MM.1S (cell line): ENCODE results near the gene KCTD7.
"Not testable (repeated sequence)": the region's sequence is repeated elsewhere in the genome, so short reads cannot be mapped to it uniquely, and the experiment has no call there.

Experiments used
- DNase-seq: peaks from one replicate; pipeline ENCODE4 v3.0.0-alpha.2; 2015
- H2AFZ ChIP-seq: fragments of 300-600 bp; sonication (generic); 2 replicates; pipeline ENCODE4 v1.6.0; 2016; ENCODE audit warnings: antibody characterized with exemption, low read length
- H3F3A ChIP-seq: fragments of 300-600 bp; sonication (generic); 2 replicates; pipeline ENCODE4 v1.6.1; 2016; ENCODE audit warnings: mild to moderate bottlenecking, antibody characterized with exemption, low read length, moderate library complexity, mixed read lengths; ENCODE audit not compliant: insufficient read depth
- H3K27ac ChIP-seq: fragments of 300-600 bp; sonication (generic); 2 replicates; pipeline ENCODE4 v1.5.1; 2016; ENCODE audit warnings: mild to moderate bottlenecking, low read length
- H3K27me3 ChIP-seq: fragments of 300-600 bp; sonication (generic); replicated peaks from 2 replicates; pipeline ENCODE4 v1.6.0; 2016; ENCODE audit warnings: low read length; ENCODE audit not compliant: insufficient read depth
- H3K36me3 ChIP-seq: fragments of 300-600 bp; sonication (generic); replicated peaks from 2 replicates; pipeline ENCODE4 v1.6.1; 2016; ENCODE audit warnings: mild to moderate bottlenecking, low read length, mixed read lengths; ENCODE audit not compliant: insufficient read depth
- H3K4me1 ChIP-seq: fragments of 300-600 bp; sonication (generic); 2 replicates; pipeline ENCODE4 v1.6.1; 2016; ENCODE audit warnings: low read length, mixed read lengths
- H3K4me2 ChIP-seq: fragments of 300-600 bp; sonication (generic); 2 replicates; pipeline ENCODE4 v1.6.0; 2016; ENCODE audit warnings: low read depth, low read length
- H3K4me3 ChIP-seq: fragments of 300-600 bp; sonication (generic); 2 replicates; pipeline ENCODE4 v1.5.1; 2016; ENCODE audit warnings: low read length, mixed read lengths
- H3K79me2 ChIP-seq: fragments of 300-600 bp; sonication (generic); 2 replicates; pipeline ENCODE4 v1.6.1; 2016; ENCODE audit warnings: mixed run types, low read length, mixed read lengths
- H3K9ac ChIP-seq: fragments of 300-600 bp; sonication (generic); 2 replicates; pipeline ENCODE4 v1.6.1; 2016; ENCODE audit warnings: low read length, mixed read lengths
- H3K9me2 ChIP-seq: fragments of 300-600 bp; sonication (generic); replicated peaks from 2 replicates; pipeline ENCODE4 v1.6.1; 2016; ENCODE audit warnings: mild to moderate bottlenecking, low read length, mixed read lengths; ENCODE audit not compliant: insufficient read depth
- H3K9me3 ChIP-seq: fragments of 300-600 bp; sonication (generic); replicated peaks from 2 replicates; pipeline ENCODE4 v1.6.1; 2016; ENCODE audit warnings: mild to moderate bottlenecking, low read length, mixed read lengths; ENCODE audit not compliant: insufficient read depth
- H4K20me1 ChIP-seq: fragments of 300-600 bp; sonication (generic); 2 replicates; pipeline ENCODE4 v1.6.1; 2016; ENCODE audit warnings: mild to moderate bottlenecking, low read length, moderate library complexity, mixed read lengths; ENCODE audit not compliant: insufficient read depth
- CTCF ChIP-seq: fragments of 300-600 bp; sonication (generic); IDR thresholded peaks from 2 replicates; pipeline ENCODE4 v1.5.1; 2016; ENCODE audit warnings: antibody characterized with exemption, low read length, mixed read lengths
- EZH2 ChIP-seq: fragments of 300-600 bp; sonication (generic); optimal IDR thresholded peaks from 2 replicates; pipeline ENCODE3; 2017; ENCODE audit warnings: low read depth, mild to moderate bottlenecking, antibody characterized with exemption, low read length, mixed read lengths
- EZH2phosphoT487 ChIP-seq: fragments of 300-600 bp; sonication (generic); IDR thresholded peaks from 2 replicates; pipeline ENCODE4 v1.6.1; 2018; ENCODE audit warnings: antibody characterized with exemption, low read length

The KCTD7 gene

GRCh38 chr7:66615699-66616098, 13.0 kb upstream of the KCTD7 start:
- Histone ChIP-seq H3K9me2 (no peaks in the 10 kb centered on the region), H2AFZ (no peak overlapping the region), H3K79me2 (no peaks in the 10 kb centered on the region), H3K36me3 (no peaks in the 10 kb centered on the region), H4K20me1 (no peaks in the 10 kb centered on the region), H3K4me3 (no peak overlapping the region), H3K4me1 (no peaks in the 10 kb centered on the region), H3K9me3 (no peaks in the 10 kb centered on the region), H3F3A (no peaks in the 10 kb centered on the region), H3K27me3 (no peaks in the 10 kb centered on the region), H3K4me2 (no peak overlapping the region), H3K9ac (no peak overlapping the region), H3K27ac (no peak overlapping the region)
- DNase-seq = no peak
- TF ChIP-seq EZH2phosphoT487 (no peak), CTCF (no peak), EZH2 (no peak)

DNA sequence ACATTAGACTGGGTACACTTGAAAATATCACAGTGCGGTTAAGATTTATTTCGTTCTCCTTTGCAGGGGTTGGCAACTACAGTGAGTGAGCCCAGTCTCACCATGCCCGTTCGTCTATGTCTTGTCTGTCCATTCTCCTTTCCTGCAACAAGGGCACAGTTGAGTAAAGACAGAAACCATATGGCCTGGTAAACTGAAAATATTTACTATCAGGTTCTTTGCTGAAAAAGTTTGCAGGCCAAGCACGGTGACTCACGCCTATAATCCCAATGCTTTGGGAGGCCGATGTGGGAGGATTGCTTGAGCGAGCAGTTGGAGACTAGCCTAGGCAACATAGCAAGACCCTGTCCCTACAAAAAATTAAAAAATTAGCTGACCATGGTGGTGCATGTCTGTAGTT, 11.4 kb upstream of the KCTD7 start:
- no peaks in the 10 kb centered on the region for H3F3A ChIP-seq
- H3K27me3 ChIP-seq = no peaks in the 10 kb centered on the region

DNA sequence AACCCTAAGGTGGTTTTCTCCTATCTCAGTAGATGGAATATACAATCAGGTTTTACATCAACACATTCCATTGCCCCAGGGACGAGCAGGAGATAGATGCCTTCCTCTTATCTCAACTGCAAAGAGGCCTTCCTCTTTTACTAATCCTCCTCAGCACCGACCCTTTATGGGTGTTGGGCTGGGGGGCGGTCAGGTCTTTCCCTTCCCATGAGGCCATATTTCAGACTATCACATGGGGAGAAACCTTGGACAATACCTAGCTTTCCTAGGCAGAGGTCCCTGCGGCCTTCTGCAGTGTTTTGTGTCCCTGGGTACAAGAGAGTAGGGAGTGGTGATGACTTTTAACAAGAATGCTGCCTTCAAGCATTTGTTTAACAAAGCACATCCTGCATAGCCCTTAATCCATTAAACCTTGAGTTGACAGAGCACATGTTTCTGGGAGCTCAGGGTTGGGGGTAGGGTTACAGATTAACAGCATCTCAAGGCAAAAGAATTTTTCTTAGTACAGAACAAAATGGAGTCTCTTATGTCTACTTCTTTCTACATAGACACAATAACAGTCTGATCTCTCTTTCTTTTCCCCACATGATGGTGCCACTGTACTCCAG, 9.2 kb upstream of the KCTD7 start:
- H3K9me2 ChIP-seq, H2AFZ ChIP-seq, H3K4me3 ChIP-seq, DNase-seq, H3F3A ChIP-seq, H3K36me3 ChIP-seq, H3K9ac ChIP-seq, H3K4me1 ChIP-seq, H3K27me3 ChIP-seq, H3K27ac ChIP-seq, H4K20me1 ChIP-seq, H3K79me2 ChIP-seq, H3K9me3 ChIP-seq, H3K4me2 ChIP-seq: not testable (repeated sequence)

More for the DNA sequence above, 11.4 kb upstream of the KCTD7 start:
- H3K4me3 ChIP-seq = no peak overlapping the region
- no peaks in the 10 kb centered on the region for H3K79me2 ChIP-seq
- no peaks in the 10 kb centered on the region for H3K9me2 ChIP-seq
- H3K4me1 ChIP-seq = no peaks in the 10 kb centered on the region
- no peak overlapping the region for H3K4me2 ChIP-seq
- TF ChIP-seq CTCF = no peak
- no peak overlapping the region for H2AFZ ChIP-seq
- no peaks in the 10 kb centered on the region for H3K36me3 ChIP-seq
- H4K20me1 ChIP-seq = no peaks in the 10 kb centered on the region
- no peak for DNase-seq
- no peaks in the 10 kb centered on the region for H3K9me3 ChIP-seq
- H3K27ac ChIP-seq = no peak overlapping the region
- no peak overlapping the region for H3K9ac ChIP-seq

DNA sequence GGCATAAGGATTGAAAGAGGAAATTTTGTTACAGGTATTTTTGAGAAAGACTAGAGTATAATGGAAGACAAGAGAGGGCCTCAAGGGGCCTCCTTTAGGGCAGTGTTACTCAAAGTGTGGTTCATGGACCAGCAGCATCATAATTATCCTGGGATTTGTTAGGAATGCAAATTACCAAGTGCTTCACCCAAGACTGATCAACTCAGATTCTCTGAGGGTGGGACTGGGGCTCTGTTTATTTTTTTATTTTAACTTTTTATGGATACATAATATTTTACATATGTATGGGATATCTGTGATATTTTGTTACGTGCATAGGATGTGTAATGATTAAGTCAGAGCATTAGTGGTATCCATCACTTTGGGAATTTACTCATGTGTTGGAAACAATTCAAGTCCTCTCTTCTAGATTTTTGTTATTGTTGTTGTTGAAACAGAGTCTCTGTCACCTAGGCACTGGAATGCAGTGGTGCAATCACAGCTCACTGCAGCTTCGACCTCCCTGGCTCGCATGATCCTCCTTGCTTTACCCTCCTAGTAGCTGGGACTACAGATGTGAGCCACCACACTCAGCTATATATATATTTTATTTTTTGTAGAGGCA, 2.2 kb upstream of the KCTD7 start:
- no peak overlapping the region for H2AFZ ChIP-seq
- H3F3A ChIP-seq = peaks cover 12% of the 10 kb centered on the region
- no peaks in the 10 kb centered on the region for H3K9me3 ChIP-seq
- no peaks in the 10 kb centered on the region for H4K20me1 ChIP-seq
- H3K4me1 ChIP-seq = peaks cover 19% of the 10 kb centered on the region
- H3K79me2 ChIP-seq = peaks cover 13% of the 10 kb centered on the region; the same call in 1 of the 2 replicates
- TF ChIP-seq CTCF (no peak), EZH2phosphoT487 (no peak), EZH2 (no peak)
- H3K4me3 ChIP-seq = no peak overlapping the region
- H3K36me3 ChIP-seq = no peaks in the 10 kb centered on the region
- no peak for DNase-seq
- H3K9me2 ChIP-seq = no peaks in the 10 kb centered on the region
- H3K4me2 ChIP-seq = no peak overlapping the region
- no peak overlapping the region for H3K27ac ChIP-seq
- no peak overlapping the region for H3K9ac ChIP-seq
- H3K27me3 ChIP-seq = 0 out of 2 replicates have a peak, but pooled peaks cover 3% of the 10 kb centered on the region
